Smooth muscle cell (in vitro differentiated cells): ENCODE results near the gene XPR1. TPM values are rescaled to one million over a fixed set of nuclear protein-coding genes. Genes with fewer than 3 reads are reported as not detected.
A peak's percentile ranks its signal among the peaks of the same experiment; 100 is the strongest.

ENCODE experiments used
- DNase-seq: peaks from one replicate; lab custom pipeline; 2025; ENCODE audit not compliant: unreplicated experiment; lab: John Stamatoyannopoulos, UW
- H2AFZ ChIP-seq: fragments of 200-600 bp; sonication (generic); 2 replicates; pipeline ENCODE4 v1.6.0; 2016; ENCODE audit warnings: antibody characterized with exemption, low read depth, mild to moderate bottlenecking
- H3F3A ChIP-seq: fragments of 200-600 bp; sonication (generic); 2 replicates; pipeline ENCODE4 v1.6.0; 2017; ENCODE audit warnings: antibody characterized with exemption, low read depth
- H3K27ac ChIP-seq: fragments of 200-600 bp; sonication (generic); 2 replicates; pipeline ENCODE4 v1.5.1; 2016; ENCODE audit warnings: low read depth, mild to moderate bottlenecking
- H3K27me3 ChIP-seq: fragments of 200-600 bp; sonication (generic); 2 replicates; pipeline ENCODE4 v1.6.1; 2016; ENCODE audit warnings: low read depth, mild to moderate bottlenecking
- H3K36me3 ChIP-seq: fragments of 200-600 bp; sonication (generic); 2 replicates; pipeline ENCODE4 v1.5.1; 2016; ENCODE audit warnings: low read depth
- H3K4me1 ChIP-seq: fragments of 200-600 bp; sonication (generic); 2 replicates; pipeline ENCODE4 v1.5.1; 2016; ENCODE audit warnings: low read depth
- H3K4me2 ChIP-seq: fragments of 200-600 bp; sonication (generic); 2 replicates; pipeline ENCODE4 v1.6.0; 2016; ENCODE audit warnings: mild to moderate bottlenecking
- H3K4me3 ChIP-seq: fragments of 200-600 bp; sonication (generic); 2 replicates; pipeline ENCODE4 v1.5.1; 2016; ENCODE audit warnings: mild to moderate bottlenecking
- H3K79me2 ChIP-seq: fragments of 200-600 bp; sonication (generic); 2 replicates; pipeline ENCODE4 v1.6.0; 2016; ENCODE audit warnings: low read depth, mild to moderate bottlenecking
- H3K9ac ChIP-seq: fragments of 200-600 bp; sonication (generic); 2 replicates; pipeline ENCODE4 v1.6.0; 2016; ENCODE audit warnings: low read depth
- H3K9me3 ChIP-seq: fragments of 200-600 bp; sonication (generic); replicated peaks from 2 replicates; pipeline ENCODE4 v1.5.1; 2016; ENCODE audit warnings: low read depth
- H4K20me1 ChIP-seq: fragments of 200-600 bp; sonication (generic); 2 replicates; pipeline ENCODE4 v1.6.0; 2016; ENCODE audit warnings: low read depth
- CTCF ChIP-seq: fragments of 200-600 bp; sonication (generic); IDR thresholded peaks from 2 replicates; pipeline ENCODE4 v1.5.1; 2017; ENCODE audit warnings: borderline replicate concordance, mild to moderate bottlenecking, antibody characterized with exemption; ENCODE audit not compliant: insufficient read depth, poor library complexity, severe bottlenecking
- WGBS: methylation state at CpG from one replicate; pipeline ENCODE4 v1.1.7; 2016; ENCODE audit warnings: low lambda C conversion rate; 5-methylcytosine and 5-hydroxymethylcytosine counted together
- polyA plus RNA-seq: library from polyadenylated mRNA; unstranded; fragments of >200 nt; fragmentation: Nextera tagmentation; extraction: Ambion mirVana; gene quantifications from 2 replicates; pipeline ENCODE4 v1.2.1, GENCODE V29; 2016
- total RNA-seq: library from RNA; depleted of rRNA; stranded (reverse); fragments of >200 nt; gene quantifications from 2 replicates; pipeline ENCODE4 v1.2.3, GENCODE V29; 2014

Gene XPR1
- total RNA-seq (27.6 and 33.8 TPM in 2 replicates), polyA plus RNA-seq (9.3 and 9.5 TPM in 2 replicates)

GRCh38 chr1:180631766-180632325 is at the start of gene XPR1:
Gene XPR1 (plus strand): TSS chr1:180632022. CDS start chr1:180632202, 180 bp downstream.
- 2% methylated on average over 30 of the region's 41 CpGs for WGBS
- Histone ChIP-seq H2AFZ (peak within 1 kb of the TSS; percentile 81), H3K4me2 (peak within 1 kb of the TSS; percentile 85), H3F3A (no peaks in the 10 kb centered on the region), H3K36me3 (no peaks in the 10 kb centered on the region), H4K20me1 (peaks cover 36% of the 10 kb centered on the region), H3K27me3 (no peaks in the 10 kb centered on the region), H3K9ac (peak within 1 kb of the TSS; percentile 43), H3K79me2 (peaks cover 36% of the 10 kb centered on the region), H3K27ac (peak within 1 kb of the TSS; percentile 25), H3K4me1 (peaks cover 20% of the 10 kb centered on the region), H3K4me3 (peak within 1 kb of the TSS; percentile 67), H3K9me3 (no peaks in the 10 kb centered on the region)
- TF ChIP-seq CTCF = no peak
- peak; percentile 89 for DNase-seq

GRCh38 chr1:180584869-180585268 is 47.0 kb upstream of the XPR1 start:
- Histone ChIP-seq H3K4me1 (peaks cover 8% of the 10 kb centered on the region), H3F3A (peaks cover 5% of the 10 kb centered on the region), H3K9me3 (no peaks in the 10 kb centered on the region), H3K27ac (peak overlapping the region; percentile 85), H3K27me3 (peaks cover 4% of the 10 kb centered on the region), H3K79me2 (no peaks in the 10 kb centered on the region), H4K20me1 (no peaks in the 10 kb centered on the region), H3K4me2 (no peak overlapping the region), H3K4me3 (no peak overlapping the region), H2AFZ (no peak overlapping the region), H3K9ac (no peak overlapping the region), H3K36me3 (no peaks in the 10 kb centered on the region)
- no peak for TF ChIP-seq CTCF
- 82% methylated on average over 8 of the region's 8 CpGs for WGBS
- no peak for DNase-seq

GRCh38 chr1:180585994-180586359 is 45.8 kb upstream of the XPR1 start:
- Histone ChIP-seq H3K27ac (peak overlapping the region; percentile 85), H3K36me3 (no peaks in the 10 kb centered on the region), H3K4me2 (peak overlapping the region; percentile 64), H3K9me3 (no peaks in the 10 kb centered on the region), H3K4me3 (no peak overlapping the region), H3K9ac (peak overlapping the region; percentile 54), H3K4me1 (no peaks in the 10 kb centered on the region), H4K20me1 (no peaks in the 10 kb centered on the region), H3K79me2 (no peaks in the 10 kb centered on the region), H2AFZ (no peak overlapping the region), H3F3A (peaks cover 5% of the 10 kb centered on the region), H3K27me3 (peaks cover 10% of the 10 kb centered on the region)
- no peak for DNase-seq
- WGBS = 93% methylated on average over 4 of the region's 4 CpGs
- TF ChIP-seq CTCF = no peak

GRCh38 chr1:180586671-180587155 is 45.1 kb upstream of the XPR1 start:
- DNase-seq = no peak
- Histone ChIP-seq H2AFZ (no peak overlapping the region), H3F3A (peaks cover 3% of the 10 kb centered on the region), H3K4me2 (peak overlapping the region; percentile 64), H3K27me3 (peaks cover 10% of the 10 kb centered on the region), H3K36me3 (no peaks in the 10 kb centered on the region), H3K9me3 (no peaks in the 10 kb centered on the region), H4K20me1 (no peaks in the 10 kb centered on the region), H3K79me2 (no peaks in the 10 kb centered on the region), H3K4me3 (no peak overlapping the region), H3K27ac (peak overlapping the region; percentile 85), H3K9ac (no peak overlapping the region), H3K4me1 (no peaks in the 10 kb centered on the region)
- 70% methylated on average over 1 of the region's 1 CpG for WGBS
- no peak for TF ChIP-seq CTCF
